Measurements from ENCODE around the gene TMEM37. TPM values are rescaled to one million over a fixed set of nuclear protein-coding genes. Genes with fewer than 3 reads are reported as not detected.

Gene TMEM37
- total RNA-seq, 1 experiment from 2014 or later, result 13.8 TPM

GRCh38 chr2:119423108-119423444, 8.6 kb upstream of the TMEM37 start:
- no peaks in the 10 kb centered on the region for H3K4me1 ChIP-seq (ENCODE audit: insufficient read depth, low read length, poor library complexity, severe bottlenecking)
- TF ChIP-seq CTCF (conservative IDR thresholded peaks at IDR 0.05; ENCODE audit: low read depth, low read length) (no peak), EZH2 (IDR thresholded peaks at IDR 0.05; ENCODE audit: borderline replicate concordance, low read depth, low read length, poor library complexity, severe bottlenecking) (no peak)
- DNase-seq (ENCODE audit: low spot score), result no peak
- POLR2A ChIA-PET (ENCODE audit: low non-redundant PET), result no interaction called here
- H3K4me3 ChIP-seq (ENCODE audit: low read depth, low read length, poor library complexity, severe bottlenecking), result no peak overlapping the region
- no peaks in the 10 kb centered on the region for H3K36me3 ChIP-seq (ENCODE audit: insufficient read depth, low read length, poor library complexity, severe bottlenecking)
- intact Hi-C loops (cut with micrococcal nuclease; ENCODE audit: unreplicated experiment), result no loop called here
- no peaks in the 10 kb centered on the region for H3K27me3 ChIP-seq (replicated peaks; ENCODE audit: insufficient read depth, low read depth, low read length, poor library complexity)
- no peaks in the 10 kb centered on the region for H3K9me3 ChIP-seq (ENCODE audit: low read depth, low read length, poor library complexity, severe bottlenecking)
- CTCF ChIA-PET, result no interaction called here
- no peak overlapping the region for H3K27ac ChIP-seq (ENCODE audit: low read depth, low read length, poor library complexity, severe bottlenecking)
- BruUV-seq (replicated peaks), result no TSS peak

- no peak for DNase-seq (ENCODE audit: low spot score)
- H3K27ac ChIP-seq (ENCODE audit: low read depth, low read length, poor library complexity, severe bottlenecking), result no peak overlapping the region
- no peaks in the 10 kb centered on the region for H3K4me1 ChIP-seq (ENCODE audit: insufficient read depth, low read length, poor library complexity, severe bottlenecking)
- no peaks in the 10 kb centered on the region for H3K27me3 ChIP-seq (replicated peaks; ENCODE audit: insufficient read depth, low read depth, low read length, poor library complexity)
- CTCF ChIA-PET, result no interaction called here
- H3K9me3 ChIP-seq (ENCODE audit: low read depth, low read length, poor library complexity, severe bottlenecking), result no peaks in the 10 kb centered on the region
- H3K4me3 ChIP-seq (ENCODE audit: low read depth, low read length, poor library complexity, severe bottlenecking), result no peak overlapping the region
- POLR2A ChIA-PET (ENCODE audit: low non-redundant PET), result no interaction called here
- BruUV-seq (replicated peaks), result no TSS peak
- intact Hi-C loops (cut with micrococcal nuclease; ENCODE audit: unreplicated experiment), result no loop called here
- TF ChIP-seq EZH2 (IDR thresholded peaks at IDR 0.05; ENCODE audit: borderline replicate concordance, low read depth, low read length, poor library complexity, severe bottlenecking) (no peak), CTCF (conservative IDR thresholded peaks at IDR 0.05; ENCODE audit: low read depth, low read length) (no peak)
- no peaks in the 10 kb centered on the region for H3K36me3 ChIP-seq (ENCODE audit: insufficient read depth, low read length, poor library complexity, severe bottlenecking)
Measured at GRCh38 chr2:119423811-119424210, 7.8 kb upstream of the TMEM37 start.

- no peak for DNase-seq (ENCODE audit: low spot score)
- no TSS peak for BruUV-seq (replicated peaks)
- ChIA-PET POLR2A (ENCODE audit: low non-redundant PET) (no interaction called here), CTCF (no interaction called here)
- TF ChIP-seq EZH2 (IDR thresholded peaks at IDR 0.05; ENCODE audit: borderline replicate concordance, low read depth, low read length, poor library complexity, severe bottlenecking) (no peak), CTCF (conservative IDR thresholded peaks at IDR 0.05; ENCODE audit: low read depth, low read length) (no peak)
- Histone ChIP-seq H3K4me1 (ENCODE audit: insufficient read depth, low read length, poor library complexity, severe bottlenecking) (peaks cover 5% of the 10 kb centered on the region), H3K36me3 (ENCODE audit: insufficient read depth, low read length, poor library complexity, severe bottlenecking) (no peaks in the 10 kb centered on the region), H3K4me3 (ENCODE audit: low read depth, low read length, poor library complexity, severe bottlenecking) (no peak overlapping the region), H3K27me3 (replicated peaks; ENCODE audit: insufficient read depth, low read depth, low read length, poor library complexity) (no peaks in the 10 kb centered on the region), H3K9me3 (ENCODE audit: low read depth, low read length, poor library complexity, severe bottlenecking) (no peaks in the 10 kb centered on the region), H3K27ac (ENCODE audit: low read depth, low read length, poor library complexity, severe bottlenecking) (no peak overlapping the region)
- intact Hi-C loops (cut with micrococcal nuclease; ENCODE audit: unreplicated experiment), result no loop called here
Measured at GRCh38 chr2:119424284-119425118, 7.2 kb upstream of the TMEM37 start.
